Measurements from ENCODE around the gene DHX16. TPM values are rescaled to one million over a fixed set of nuclear protein-coding genes. Genes with fewer than 3 reads are reported as not detected.
"Not testable (repeated sequence)": the region's sequence is repeated elsewhere in the genome, so short reads cannot be mapped to it uniquely, and the experiment has no call there.

Gene DHX16
- total and polyA plus RNA-seq, 4 experiments from 2014 or later = 22.0 to 54.6 (median 41.8) TPM

DNA sequence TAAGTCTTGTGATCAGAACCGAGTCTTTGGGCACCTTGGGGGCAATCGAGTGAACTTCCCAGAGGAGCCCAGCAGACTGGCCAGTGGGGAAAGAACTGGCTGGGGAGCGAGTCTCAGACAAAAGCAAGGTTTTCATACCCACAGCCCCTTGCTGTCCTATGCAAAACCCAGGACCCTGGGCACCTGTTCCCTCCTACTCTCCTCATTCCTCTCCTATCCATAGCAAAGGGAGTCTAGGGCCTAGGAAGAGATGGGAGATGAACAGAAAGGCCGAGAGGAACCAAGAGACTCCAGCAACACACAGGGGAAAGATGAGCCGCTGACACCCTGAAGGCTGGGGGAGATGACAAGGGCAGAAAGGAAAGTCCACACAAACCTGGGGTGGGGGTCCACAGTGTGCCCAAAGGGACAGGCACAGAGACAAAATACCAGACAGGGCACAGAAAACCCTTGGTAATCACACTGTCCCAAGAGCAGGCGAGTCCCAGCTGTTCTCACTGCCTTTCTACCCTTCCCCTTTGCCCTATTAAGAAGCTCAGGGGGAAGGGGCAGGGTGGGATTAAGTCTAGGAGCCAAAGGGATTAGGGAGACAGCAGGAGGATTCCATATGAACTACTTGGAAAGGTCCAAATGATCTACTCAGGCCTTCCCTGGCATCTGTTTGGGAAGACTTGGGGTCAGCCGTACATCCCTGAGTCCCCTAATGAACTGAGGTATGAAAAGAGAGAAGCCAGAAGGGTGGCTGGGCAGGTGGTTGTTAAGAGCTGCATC is 7.1 kb upstream of the DHX16 start:
- POLR2A ChIA-PET (ENCODE audit: partially characterized antibody) = interaction anchor here (0.7 to 29.9 kb wide), 12 partner anchors 8 to 466 kb away, joined by 3 to 1474 read pairs (median 6); partner anchors contain the start of genes DHX16, FLOT1, MDC1 and MRPS18B
- CTCF ChIA-PET (ENCODE audit: partially characterized antibody) = interaction anchor here (0.7 to 19.9 kb wide), 24 partner anchors 8 to 198 kb away, joined by 3 to 865 read pairs (median 4); partner anchors contain the start of genes MDC1, MRPS18B, NRM and TUBB
- H3K36me3 ChIP-seq (ENCODE audit: insufficient read depth, low read length) = peaks cover 32% of the 10 kb centered on the region
- peak overlapping the region; percentile 97 to 100 (median 99) for H3K4me3 Mint-ChIP-seq
- peaks cover 38% of the 10 kb centered on the region for H3K4me1 ChIP-seq (ENCODE audit: insufficient read depth, low read length)
- peak overlapping the region; percentile 70 to 93 for H3K4me3 ChIP-seq (ENCODE audit: low read length in 2 of 2)
- H3K27ac Mint-ChIP-seq = peak overlapping the region; percentile 88 to 99 (median 91)
- intact Hi-C loops (cut with micrococcal nuclease) = loop anchor here (1.0 kb wide), 3 partner anchors 42 to 407 kb away; no protein-coding TSS in a partner anchor
- H3K9me3 Mint-ChIP-seq = peaks cover 0 to 1% (median 0%) of the 10 kb centered on the region in 8 donors
- H3K36me3 Mint-ChIP-seq = peaks cover 60 to 64% of the 10 kb centered on the region in 2 donors
- H3K4me1 Mint-ChIP-seq = peaks cover 17 to 61% (median 34%) of the 10 kb centered on the region in 4 donors
- H3K27me3 ChIP-seq (ENCODE audit: insufficient read depth, low read length) = no peaks in the 10 kb centered on the region
- no peaks in the 10 kb centered on the region for H3K9me3 ChIP-seq (ENCODE audit: control insufficient read depth in 1 of 2, low read length in 2 of 2)
- H3K27me3 Mint-ChIP-seq = no peaks in the 10 kb centered on the region
- DNase-seq = no peak
- H3K27ac ChIP-seq (ENCODE audit: low read depth, low read length) = peak overlapping the region; percentile 94

- Mint-ChIP-seq H3K4me1 (peaks cover 17 to 57% (median 34%) of the 10 kb centered on the region in 4 donors), H3K36me3 (peaks cover 56 to 59% of the 10 kb centered on the region in 2 donors), H3K27me3 (no peaks in the 10 kb centered on the region), H3K4me3 (peak overlapping the region; percentile 97 to 100 (median 99)), H3K27ac (peak overlapping the region; percentile 88 to 99 (median 91)), H3K9me3 (peaks cover 0 to 1% (median 0%) of the 10 kb centered on the region in 8 donors)
- H3K27ac ChIP-seq (ENCODE audit: low read depth, low read length) = peak overlapping the region; percentile 94
- H3K36me3 ChIP-seq (ENCODE audit: insufficient read depth, low read length) = peaks cover 32% of the 10 kb centered on the region
- peak overlapping the region; percentile 70 to 93 for H3K4me3 ChIP-seq (ENCODE audit: low read length in 2 of 2)
- no peaks in the 10 kb centered on the region for H3K9me3 ChIP-seq (ENCODE audit: control insufficient read depth in 1 of 2, low read length in 2 of 2)
- ChIA-PET POLR2A (ENCODE audit: partially characterized antibody) (interaction anchor here (0.7 to 29.9 kb wide), 11 partner anchors 31 to 200 kb away, joined by 3 to 1474 read pairs (median 4); partner anchors contain the start of genes ATAT1, FLOT1, MDC1 and MRPS18B), CTCF (ENCODE audit: partially characterized antibody) (interaction anchor here (0.7 to 19.9 kb wide), 32 partner anchors 9 to 408 kb away, joined by 3 to 865 read pairs (median 4); partner anchors contain the start of genes MDC1, MRPS18B, NRM and TUBB)
- peaks cover 38% of the 10 kb centered on the region for H3K4me1 ChIP-seq (ENCODE audit: insufficient read depth, low read length)
- H3K27me3 ChIP-seq (ENCODE audit: insufficient read depth, low read length) = no peaks in the 10 kb centered on the region
- intact Hi-C loops (cut with micrococcal nuclease) = loop anchor here (1.0 kb wide), 3 partner anchors 43 to 408 kb away; no protein-coding TSS in a partner anchor
- peak; percentile 87 to 92 (median 89) for DNase-seq
Observed at GRCh38 chr6:30678964-30679726, 6.3 kb upstream of the DHX16 start.

- Mint-ChIP-seq H3K4me1 (peaks cover 22 to 61% (median 40%) of the 10 kb centered on the region in 4 donors), H3K27me3 (no peaks in the 10 kb centered on the region), H3K9me3 (peaks cover 0 to 3% (median 0%) of the 10 kb centered on the region in 8 donors), H3K36me3 (peaks cover 39 to 52% of the 10 kb centered on the region in 2 donors), H3K4me3 (peak overlapping the region in 5 of 8 donors; percentile 5 to 66 (median 22)), H3K27ac (peak overlapping the region in 5 of 7 donors; percentile 12 to 87 (median 74))
- Histone ChIP-seq H3K27ac (ENCODE audit: low read depth, low read length) (no peak overlapping the region), H3K4me3 (ENCODE audit: low read length in 2 of 2) (no peak overlapping the region), H3K4me1 (ENCODE audit: insufficient read depth, low read length) (peaks cover 40% of the 10 kb centered on the region), H3K27me3 (ENCODE audit: insufficient read depth, low read length) (no peaks in the 10 kb centered on the region), H3K9me3 (ENCODE audit: control insufficient read depth in 1 of 2, low read length in 2 of 2) (no peaks in the 10 kb centered on the region), H3K36me3 (ENCODE audit: insufficient read depth, low read length) (peaks cover 32% of the 10 kb centered on the region)
- ChIA-PET POLR2A (ENCODE audit: partially characterized antibody) (interaction anchor here (29.9 kb wide), 1 partner anchor 33 kb away, joined by 1474 read pairs; the partner anchor contains the start of genes MDC1, NRM and TUBB), CTCF (ENCODE audit: partially characterized antibody) (interaction anchor here (3.4 to 19.9 kb wide), 3 partner anchors 50 to 194 kb away, joined by 13 to 865 read pairs (median 71); partner anchors contain the start of genes MDC1 and TUBB)
- DNase-seq = no peak
- intact Hi-C loops (cut with micrococcal nuclease) = no loop called here
Observed at GRCh38 chr6:30676660-30677285, 4.0 kb upstream of the DHX16 start.

- H3K9me3 ChIP-seq (ENCODE audit: control insufficient read depth in 1 of 2, low read length in 2 of 2) = no peaks in the 10 kb centered on the region
- H3K27ac ChIP-seq (ENCODE audit: low read depth, low read length) = no peak overlapping the region
- peak overlapping the region in 6 of 7 donors; percentile 74 to 97 (median 80) for H3K27ac Mint-ChIP-seq
- H3K27me3 Mint-ChIP-seq = no peaks in the 10 kb centered on the region
- intact Hi-C loops (cut with micrococcal nuclease) = no loop called here
- H3K4me1 Mint-ChIP-seq = peaks cover 22 to 43% (median 31%) of the 10 kb centered on the region in 4 donors
- peaks cover 14% of the 10 kb centered on the region for H3K36me3 ChIP-seq (ENCODE audit: insufficient read depth, low read length)
- no peaks in the 10 kb centered on the region for H3K27me3 ChIP-seq (ENCODE audit: insufficient read depth, low read length)
- peaks cover 29 to 50% of the 10 kb centered on the region in 2 donors for H3K36me3 Mint-ChIP-seq
- H3K4me1 ChIP-seq (ENCODE audit: insufficient read depth, low read length) = peaks cover 16% of the 10 kb centered on the region
- peaks cover 0 to 2% (median 0%) of the 10 kb centered on the region in 8 donors for H3K9me3 Mint-ChIP-seq
- POLR2A ChIA-PET (ENCODE audit: partially characterized antibody) = interaction anchor here (0.5 to 29.9 kb wide), 4 partner anchors 11 to 56 kb away, joined by 3 to 1474 read pairs (median 20); partner anchors contain the start of genes MDC1, MRPS18B, NRM and PPP1R10
- no peak for DNase-seq
- H3K4me3 Mint-ChIP-seq = peak overlapping the region; percentile 36 to 86 (median 78)
- H3K4me3 ChIP-seq (ENCODE audit: low read length in 2 of 2) = no peak overlapping the region
- CTCF ChIA-PET (ENCODE audit: partially characterized antibody) = interaction anchor here (2.4 to 19.9 kb wide), 3 partner anchors 56 to 188 kb away, joined by 7 to 865 read pairs (median 71); partner anchors contain the start of genes MDC1 and TUBB
Observed at GRCh38 chr6:30670760-30671527, 1.9 kb downstream of the DHX16 start.

DNA sequence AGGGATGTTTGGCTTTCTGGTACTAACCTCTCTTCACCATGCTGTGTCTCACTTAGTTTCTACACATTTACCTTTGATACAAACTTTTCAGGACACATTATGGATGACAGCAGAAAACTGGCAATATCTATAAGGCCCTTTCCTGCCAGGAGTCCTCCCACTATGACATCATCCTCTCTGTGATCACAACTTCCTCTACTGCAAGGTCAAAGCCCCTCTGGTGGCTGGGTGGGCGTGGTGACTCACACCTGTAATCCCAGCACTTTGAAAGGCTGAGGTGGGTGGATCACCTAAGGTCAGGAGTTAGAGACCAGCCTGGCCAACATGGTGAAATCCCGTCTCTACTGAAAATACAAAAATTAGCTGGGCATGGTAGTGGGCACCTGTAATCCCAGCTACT is 6.5 kb downstream of the DHX16 start:
- peaks cover 15 to 23% (median 19%) of the 10 kb centered on the region in 4 donors for H3K4me1 Mint-ChIP-seq
- H3K27ac Mint-ChIP-seq = peak overlapping the region in 1 of 7 donors; percentile 2
- DNase-seq; H3K9me3 ChIP-seq (ENCODE audit: control insufficient read depth in 1 of 2, low read length in 2 of 2); H3K9me3 Mint-ChIP-seq; H3K27me3 Mint-ChIP-seq; H3K4me1 ChIP-seq (ENCODE audit: insufficient read depth, low read length); POLR2A ChIA-PET (ENCODE audit: partially characterized antibody); H3K4me3 ChIP-seq (ENCODE audit: low read length in 2 of 2); H3K4me3 Mint-ChIP-seq; intact Hi-C loops (cut with micrococcal nuclease); H3K27me3 ChIP-seq (ENCODE audit: insufficient read depth, low read length); H3K27ac ChIP-seq (ENCODE audit: low read depth, low read length): not testable (repeated sequence)
- peaks cover 50 to 75% of the 10 kb centered on the region in 2 donors for H3K36me3 Mint-ChIP-seq
- CTCF ChIA-PET (ENCODE audit: partially characterized antibody) = interaction anchor here (1.0 to 19.9 kb wide), 2 partner anchors 61 to 121 kb away, joined by 3 to 865 read pairs; partner anchors contain the start of genes MDC1 and TUBB
- H3K36me3 ChIP-seq (ENCODE audit: insufficient read depth, low read length) = peaks cover 54% of the 10 kb centered on the region

All from CD4-positive, alpha-beta memory T cell (primary cell).